Stomach smooth muscle (tissue), 2 donors: ENCODE measurements around the gene RIMS1.

Experiments used
- H3K27ac ChIP-seq: one replicate; pipeline ENCODE4 v1.7.0; 2013; ENCODE audit warnings: mild to moderate bottlenecking, low read length, inconsistent platforms
- H3K27me3 ChIP-seq, 2 donors: one replicate each; pipeline ENCODE4 v1.7.0; 2013; ENCODE audit warnings: low read length in 2 of 2; ENCODE audit not compliant: insufficient read depth in 2 of 2, control insufficient read depth in 1 of 2
- H3K36me3 ChIP-seq, 2 donors: one replicate each; pipeline ENCODE4 v1.7.0; 2013; ENCODE audit warnings: low read length in 2 of 2; ENCODE audit not compliant: control insufficient read depth in 2 of 2, insufficient read depth in 2 of 2
- H3K4me1 ChIP-seq: one replicate; pipeline ENCODE4 v1.7.0; 2013; ENCODE audit warnings: low read length; ENCODE audit not compliant: control insufficient read depth, insufficient read depth
- H3K4me3 ChIP-seq, 2 donors: one replicate each; pipeline ENCODE4 v1.7.0; 2013; ENCODE audit warnings: low read length in 2 of 2
- H3K9ac ChIP-seq, 2 donors: one replicate each; pipeline ENCODE4 v1.7.0; 2013; ENCODE audit warnings: low read length in 2 of 2, mild to moderate bottlenecking in 1 of 2
- H3K9me3 ChIP-seq, 2 donors: one replicate each; pipeline ENCODE4 v1.7.0; 2013; ENCODE audit warnings: low read length in 2 of 2; ENCODE audit not compliant: control insufficient read depth in 2 of 2
- donor health status: healthy.
- donor health status: Pancreatic carcinoma.

The RIMS1 gene

GRCh38 chr6:72035966-72036365, 149.6 kb downstream of the RIMS1 start:
- no peaks in the 10 kb centered on the region for H3K9me3 ChIP-seq
- no peak overlapping the region for H3K27ac ChIP-seq
- no peaks in the 10 kb centered on the region for H3K4me1 ChIP-seq
- H3K4me3 ChIP-seq, result no peak overlapping the region
- H3K9ac ChIP-seq, result no peak overlapping the region
- H3K36me3 ChIP-seq, result no peaks in the 10 kb centered on the region
- H3K27me3 ChIP-seq, result no peaks in the 10 kb centered on the region

- Histone ChIP-seq H3K27me3 (no peaks in the 10 kb centered on the region), H3K36me3 (no peaks in the 10 kb centered on the region), H3K27ac (no peak overlapping the region), H3K4me3 (no peak overlapping the region), H3K4me1 (no peaks in the 10 kb centered on the region), H3K9me3 (no peaks in the 10 kb centered on the region), H3K9ac (no peak overlapping the region)
Observed at GRCh38 chr6:72037006-72037405, 150.7 kb downstream of the RIMS1 start.

- H3K9me3 ChIP-seq, result no peaks in the 10 kb centered on the region
- no peaks in the 10 kb centered on the region for H3K27me3 ChIP-seq
- no peak overlapping the region for H3K4me3 ChIP-seq
- no peaks in the 10 kb centered on the region for H3K4me1 ChIP-seq
- no peak overlapping the region for H3K9ac ChIP-seq
- no peak overlapping the region for H3K27ac ChIP-seq
- H3K36me3 ChIP-seq, result no peaks in the 10 kb centered on the region
Observed at GRCh38 chr6:72040111-72040510, 153.8 kb downstream of the RIMS1 start.

GRCh38 chr6:72042088-72042487, 155.7 kb downstream of the RIMS1 start:
- Histone ChIP-seq H3K4me3 (no peak overlapping the region), H3K9me3 (no peaks in the 10 kb centered on the region), H3K27me3 (no peaks in the 10 kb centered on the region), H3K27ac (no peak overlapping the region), H3K4me1 (no peaks in the 10 kb centered on the region), H3K9ac (no peak overlapping the region), H3K36me3 (no peaks in the 10 kb centered on the region)

GRCh38 chr6:72048080-72048479, 161.7 kb downstream of the RIMS1 start:
- Histone ChIP-seq H3K27ac (no peak overlapping the region), H3K27me3 (no peaks in the 10 kb centered on the region), H3K4me3 (no peak overlapping the region), H3K36me3 (no peaks in the 10 kb centered on the region), H3K9me3 (no peaks in the 10 kb centered on the region), H3K4me1 (no peaks in the 10 kb centered on the region), H3K9ac (no peak overlapping the region)

GRCh38 chr6:72049376-72049775, 163.0 kb downstream of the RIMS1 start:
- H3K27me3 ChIP-seq, result no peaks in the 10 kb centered on the region
- H3K9ac ChIP-seq, result no peak overlapping the region
- no peaks in the 10 kb centered on the region for H3K9me3 ChIP-seq
- H3K4me3 ChIP-seq, result no peak overlapping the region
- no peaks in the 10 kb centered on the region for H3K36me3 ChIP-seq
- no peak overlapping the region for H3K27ac ChIP-seq
- no peaks in the 10 kb centered on the region for H3K4me1 ChIP-seq

GRCh38 chr6:72061286-72061685, 174.9 kb downstream of the RIMS1 start:
- H3K9me3 ChIP-seq, result no peaks in the 10 kb centered on the region
- no peaks in the 10 kb centered on the region for H3K27me3 ChIP-seq
- H3K4me1 ChIP-seq, result no peaks in the 10 kb centered on the region
- no peak overlapping the region for H3K4me3 ChIP-seq
- no peak overlapping the region for H3K27ac ChIP-seq
- H3K36me3 ChIP-seq, result no peaks in the 10 kb centered on the region
- no peak overlapping the region for H3K9ac ChIP-seq

- no peak overlapping the region for H3K27ac ChIP-seq
- H3K4me1 ChIP-seq, result no peaks in the 10 kb centered on the region
- no peak overlapping the region for H3K4me3 ChIP-seq
- H3K36me3 ChIP-seq, result no peaks in the 10 kb centered on the region
- H3K27me3 ChIP-seq, result no peaks in the 10 kb centered on the region
- H3K9me3 ChIP-seq, result no peaks in the 10 kb centered on the region
- H3K9ac ChIP-seq, result no peak overlapping the region
Observed at GRCh38 chr6:72064399-72064975, 178.1 kb downstream of the RIMS1 start.

GRCh38 chr6:72078096-72078495, 191.7 kb downstream of the RIMS1 start:
- Histone ChIP-seq H3K4me3 (no peak overlapping the region), H3K27ac (no peak overlapping the region), H3K9ac (no peak overlapping the region), H3K36me3 (no peaks in the 10 kb centered on the region), H3K4me1 (no peaks in the 10 kb centered on the region), H3K27me3 (no peaks in the 10 kb centered on the region), H3K9me3 (no peaks in the 10 kb centered on the region)

GRCh38 chr6:72080260-72080941, 194.1 kb downstream of the RIMS1 start:
- Histone ChIP-seq H3K9me3 (no peaks in the 10 kb centered on the region), H3K36me3 (no peaks in the 10 kb centered on the region), H3K4me1 (no peaks in the 10 kb centered on the region)

GRCh38 chr6:72081871-72082270, 195.5 kb downstream of the RIMS1 start:
- H3K9ac ChIP-seq, result no peak overlapping the region
- H3K27ac ChIP-seq, result no peak overlapping the region
- no peaks in the 10 kb centered on the region for H3K27me3 ChIP-seq
- no peaks in the 10 kb centered on the region for H3K36me3 ChIP-seq
- H3K4me3 ChIP-seq, result no peak overlapping the region
- H3K4me1 ChIP-seq, result no peaks in the 10 kb centered on the region
- H3K9me3 ChIP-seq, result no peaks in the 10 kb centered on the region

More at GRCh38 chr6:72080260-72080941, 194.1 kb downstream of the RIMS1 start:
- Histone ChIP-seq H3K27me3 (no peaks in the 10 kb centered on the region), H3K4me3 (no peak overlapping the region), H3K27ac (no peak overlapping the region), H3K9ac (no peak overlapping the region)
